ENCODE data around the gene GRAP2. TPM values are rescaled to one million over a fixed set of nuclear protein-coding genes. Genes with fewer than 3 reads are reported as not detected.
A peak's percentile ranks its signal among the peaks of the same experiment; 100 is the strongest.

GRAP2 gene
- total RNA-seq, 4 donors from 2014 or later = 0.97 to 2.0 TPM; not detected in 2

GRCh38 chr22:39955675-39956074 is 54.8 kb downstream of the GRAP2 start:
- H3K27ac ChIP-seq = no peak overlapping the region
- intact Hi-C loops (cut with DNase I; ENCODE audit: low total_unique reads) = no loop called here
- no peak for DNase-seq
- H3K4me3 ChIP-seq = no peak overlapping the region
- TF ChIP-seq CTCF (IDR thresholded peaks at IDR 0.05) (no peak), POLR2A (IDR thresholded peaks at IDR 0.05) (no peak)
- H3K4me1 ChIP-seq = no peaks in the 10 kb centered on the region
- no peaks in the 10 kb centered on the region for H3K36me3 ChIP-seq
- no peaks in the 10 kb centered on the region for H3K27me3 ChIP-seq
- no peaks in the 10 kb centered on the region for H3K9me3 ChIP-seq

DNA sequence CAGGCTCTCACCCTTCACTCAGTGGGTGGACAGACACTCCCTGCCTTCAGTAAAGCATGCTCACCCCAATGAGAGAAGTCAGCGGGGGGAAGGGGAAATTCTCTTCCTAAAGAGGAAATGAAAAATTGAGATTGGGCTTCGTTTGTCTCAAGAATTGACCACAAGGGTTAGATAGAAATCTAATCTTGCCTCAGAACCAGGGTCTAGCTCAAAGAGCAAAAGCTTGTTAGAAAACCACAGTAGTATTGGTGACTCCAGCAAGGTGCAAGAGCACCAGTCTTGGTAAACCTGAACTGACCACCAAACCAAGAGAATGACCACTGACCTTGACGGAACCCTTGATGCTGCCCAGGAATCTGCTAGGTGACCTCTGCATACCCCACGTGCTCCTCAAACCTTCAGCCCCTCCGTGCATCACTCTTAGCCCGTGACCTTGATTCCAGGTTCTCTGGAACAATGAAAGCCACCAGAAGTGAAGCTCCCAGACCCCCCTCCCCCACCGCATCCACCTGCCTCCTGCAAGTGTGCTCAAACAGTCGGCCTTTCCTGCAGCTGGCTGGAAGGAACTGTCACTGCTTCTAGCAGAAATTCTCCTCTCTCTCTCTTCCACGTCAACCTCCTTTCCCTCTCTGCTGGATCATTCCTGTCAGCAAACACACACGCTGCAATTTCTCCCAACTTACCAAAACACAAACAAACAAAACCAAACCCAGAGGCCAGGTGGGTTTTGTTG is 56.2 kb downstream of the GRAP2 start:
- Histone ChIP-seq H3K27ac (no peak overlapping the region), H3K36me3 (no peaks in the 10 kb centered on the region), H3K4me1 (no peaks in the 10 kb centered on the region), H3K27me3 (no peaks in the 10 kb centered on the region), H3K9me3 (no peaks in the 10 kb centered on the region), H3K4me3 (no peak overlapping the region)
- TF ChIP-seq CTCF (IDR thresholded peaks at IDR 0.05) = no peak
- TF ChIP-seq POLR2A (IDR thresholded peaks at IDR 0.05) = no peak
- DNase-seq = no peak
- intact Hi-C loops (cut with DNase I; ENCODE audit: low total_unique reads) = no loop called here

GRCh38 chr22:39958009-39958711 is 57.3 kb downstream of the GRAP2 start:
- DNase-seq = no peak
- Histone ChIP-seq H3K4me3 (no peak overlapping the region), H3K4me1 (no peaks in the 10 kb centered on the region), H3K27me3 (no peaks in the 10 kb centered on the region), H3K36me3 (no peaks in the 10 kb centered on the region), H3K27ac (no peak overlapping the region), H3K9me3 (no peaks in the 10 kb centered on the region)
- TF ChIP-seq POLR2A (IDR thresholded peaks at IDR 0.05) (no peak), CTCF (IDR thresholded peaks at IDR 0.05) (no peak)
- intact Hi-C loops (cut with DNase I; ENCODE audit: low total_unique reads) = no loop called here

GRCh38 chr22:39958949-39959639 is 58.2 kb downstream of the GRAP2 start:
- TF ChIP-seq POLR2A (IDR thresholded peaks at IDR 0.05) = no peak
- Histone ChIP-seq H3K27ac (no peak overlapping the region), H3K9me3 (no peaks in the 10 kb centered on the region), H3K4me3 (no peak overlapping the region), H3K27me3 (no peaks in the 10 kb centered on the region), H3K4me1 (no peaks in the 10 kb centered on the region), H3K36me3 (no peaks in the 10 kb centered on the region)
- DNase-seq = no peak
- intact Hi-C loops (cut with DNase I; ENCODE audit: low total_unique reads) = no loop called here

GRCh38 chr22:39959640-39960447 is 59.0 kb downstream of the GRAP2 start, which contains the start of gene TMA7B:
Gene TMA7B (plus strand): TSS chr22:39960397. CDS start chr22:39964375, 3,978 bp downstream.
- Histone ChIP-seq H3K36me3 (no peaks in the 10 kb centered on the region), H3K27me3 (no peaks in the 10 kb centered on the region), H3K4me1 (no peaks in the 10 kb centered on the region), H3K9me3 (no peaks in the 10 kb centered on the region), H3K27ac (no peak within 1 kb of the TSS), H3K4me3 (no peak within 1 kb of the TSS)
- no peak for TF ChIP-seq POLR2A (IDR thresholded peaks at IDR 0.05)
- peak in 1 of 4 experiments; percentile 11 for TF ChIP-seq CTCF (IDR thresholded peaks at IDR 0.05)
- intact Hi-C loops (cut with DNase I; ENCODE audit: low total_unique reads) = no loop called here
- DNase-seq = no peak

Measured in uterus (tissue), 4 donors.